SK-MEL-5 (cell line): ENCODE measurements around the gene ABHD2. TPM values are rescaled to one million over a fixed set of nuclear protein-coding genes. Genes with fewer than 3 reads are reported as not detected.
"Not testable (repeated sequence)": the region's sequence is repeated elsewhere in the genome, so short reads cannot be mapped to it uniquely, and the experiment has no call there.

ENCODE experiments used
- DNase-seq: peaks from one replicate; pipeline ENCODE4 v3.0.0-alpha.2; 2016; ENCODE audit warnings: low read depth, low spot score
- in situ Hi-C: cut with HindIII; loops from 2 replicates; pipeline ENCODE4 v1.10.0; 2016; ENCODE audit warnings: low sequenced_read_pairs, high pct_unique_total_duplicates, low pct_unique_long_range_greater_than_20kb
- total RNA-seq: library from RNA; depleted of rRNA; stranded (reverse); fragments of >200 nt; shearing (Covaris generic); gene quantifications from 2 replicates; pipeline ENCODE4 v1.2.3, GENCODE V29; 2014

The ABHD2 gene
- total RNA-seq, 1 experiment from 2014 or later = 46.7 TPM

- DNase-seq = no peak
- in situ Hi-C loops = no loop called here
Measured at GRCh38 chr15:89127054-89127702, 38.9 kb downstream of the ABHD2 start.

GRCh38 chr15:89128320-89129122 lies 40.3 kb downstream of the ABHD2 start:
- in situ Hi-C loops = no loop called here

GRCh38 chr15:89129123-89129815 lies 41.0 kb downstream of the ABHD2 start:
- in situ Hi-C loops = no loop called here
- peak; percentile 61 for DNase-seq

More at GRCh38 chr15:89128320-89129122, 40.3 kb downstream of the ABHD2 start:
- no peak for DNase-seq

- in situ Hi-C loops = no loop called here
- no peak for DNase-seq
Measured at GRCh38 chr15:89129816-89130134, 41.5 kb downstream of the ABHD2 start.

GRCh38 chr15:89130201-89130600 lies 41.9 kb downstream of the ABHD2 start:
- no peak for DNase-seq
- in situ Hi-C loops = no loop called here

- no peak for DNase-seq
- in situ Hi-C loops = no loop called here
Measured at GRCh38 chr15:89131731-89132130, 43.5 kb downstream of the ABHD2 start.

- in situ Hi-C loops = no loop called here
- peak; percentile 17 for DNase-seq
Measured at GRCh38 chr15:89132611-89133507, 44.6 kb downstream of the ABHD2 start.

GRCh38 chr15:89135387-89136077 lies 47.3 kb downstream of the ABHD2 start:
- in situ Hi-C loops, DNase-seq: not testable (repeated sequence)

- no peak for DNase-seq
- in situ Hi-C loops = no loop called here
Measured at GRCh38 chr15:89136078-89136806, 48.0 kb downstream of the ABHD2 start.

GRCh38 chr15:89136818-89137772 lies 48.8 kb downstream of the ABHD2 start:
- DNase-seq = no peak

GRCh38 chr15:89137926-89138325 lies 49.7 kb downstream of the ABHD2 start:
- no peak for DNase-seq
- in situ Hi-C loops = no loop called here

More at GRCh38 chr15:89136818-89137772, 48.8 kb downstream of the ABHD2 start:
- in situ Hi-C loops = no loop called here

- in situ Hi-C loops = no loop called here
- DNase-seq = no peak
Measured at GRCh38 chr15:89138999-89139612, 50.9 kb downstream of the ABHD2 start.

- DNase-seq = peak; percentile 59
- in situ Hi-C loops = no loop called here
Measured at GRCh38 chr15:89139613-89140499, 51.6 kb downstream of the ABHD2 start.

- in situ Hi-C loops = no loop called here
- no peak for DNase-seq
Measured at GRCh38 chr15:89140595-89140994, 52.3 kb downstream of the ABHD2 start.
